GM21528 (cell line): ENCODE data around the gene SGTA.

Source experiments
- ATAC-seq: cut with Tn5 transposase; IDR thresholded peaks from one replicate; pipeline ENCODE4 v1.9.1; 2021; ENCODE audit warnings: mild to moderate bottlenecking, moderate library complexity; ENCODE audit not compliant: unreplicated experiment, low FRiP score

The SGTA gene

DNA sequence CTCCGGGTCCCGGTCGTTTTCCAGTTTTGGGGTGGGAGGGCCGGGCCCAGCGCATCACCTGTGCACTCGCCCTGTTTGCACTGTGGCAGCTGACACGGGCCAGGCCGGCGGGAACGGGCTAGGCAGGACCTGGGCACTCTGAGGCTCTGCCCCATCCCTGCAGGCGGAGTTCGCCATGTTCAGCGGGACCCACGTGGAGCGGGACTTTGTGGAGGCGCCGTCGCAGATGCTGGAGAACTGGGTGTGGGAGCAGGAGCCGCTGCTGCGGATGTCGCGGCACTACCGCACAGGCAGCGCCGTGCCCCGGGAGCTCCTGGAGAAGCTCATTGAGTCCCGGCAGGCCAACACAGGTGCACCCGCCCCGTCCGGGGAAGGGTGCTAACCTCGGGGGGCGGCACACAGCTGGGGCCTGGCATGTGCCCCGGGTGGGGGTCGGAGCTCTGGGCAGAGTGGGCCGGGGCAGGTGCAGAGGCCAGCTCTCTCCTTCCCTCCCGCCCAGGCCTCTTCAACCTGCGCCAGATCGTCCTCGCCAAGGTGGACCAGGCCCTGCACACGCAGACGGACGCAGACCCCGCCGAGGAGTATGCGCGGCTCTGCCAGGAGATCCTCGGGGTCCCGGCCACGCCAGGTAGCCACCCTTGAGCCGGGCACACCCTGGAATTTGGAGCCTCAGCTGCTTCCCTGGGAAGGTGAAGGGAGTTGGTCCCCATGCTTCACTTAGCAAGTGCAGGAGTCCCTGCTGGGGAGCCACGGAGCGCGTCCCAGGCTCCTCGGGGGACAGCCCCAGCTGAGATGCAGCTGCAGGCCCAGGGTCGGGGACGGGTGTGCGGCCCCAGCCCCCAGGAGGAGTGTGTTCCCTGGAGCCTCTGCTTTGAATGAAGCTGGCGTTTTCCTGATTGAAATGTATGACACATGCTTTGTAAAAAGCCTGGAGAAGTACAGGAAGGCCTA lies 27.3 kb upstream of the SGTA start:
- ATAC-seq = no peak

DNA sequence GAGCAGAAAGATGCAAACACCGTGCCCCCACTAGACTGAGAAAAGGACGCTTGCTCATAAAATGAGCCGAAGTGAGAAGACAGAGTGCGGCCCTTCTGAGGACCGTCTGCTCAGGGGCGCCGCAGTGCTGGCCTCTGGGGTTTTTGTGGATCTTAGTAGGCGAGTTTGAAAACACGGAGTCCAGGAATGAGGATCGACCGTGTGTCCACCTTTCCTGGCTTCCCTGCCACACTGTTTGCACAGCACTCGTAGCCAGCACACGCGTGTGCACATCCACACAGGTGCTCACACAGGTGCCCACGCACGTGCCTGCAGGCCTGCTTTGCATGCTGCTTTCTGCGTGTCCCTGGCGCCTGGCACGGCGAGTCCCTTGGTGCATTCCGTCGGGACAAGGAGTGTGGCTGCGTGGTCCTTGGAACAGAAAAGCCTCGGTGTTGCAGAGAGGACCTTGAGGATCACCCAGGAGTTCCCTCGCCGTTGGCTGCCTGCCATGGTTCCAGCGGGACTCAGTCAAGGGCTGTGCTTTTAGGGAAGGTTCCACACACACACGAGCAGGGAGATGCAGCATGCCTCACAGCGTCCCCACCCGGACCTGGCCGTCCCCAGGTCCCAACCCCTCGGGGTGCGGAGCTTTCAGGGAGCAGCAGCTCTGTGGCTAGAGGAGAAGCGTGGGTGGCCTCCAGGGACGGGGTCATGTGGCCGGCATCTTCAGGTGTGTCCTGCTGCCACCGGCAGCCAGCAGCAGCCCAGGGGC lies 26.5 kb upstream of the SGTA start:
- ATAC-seq = no peak

DNA sequence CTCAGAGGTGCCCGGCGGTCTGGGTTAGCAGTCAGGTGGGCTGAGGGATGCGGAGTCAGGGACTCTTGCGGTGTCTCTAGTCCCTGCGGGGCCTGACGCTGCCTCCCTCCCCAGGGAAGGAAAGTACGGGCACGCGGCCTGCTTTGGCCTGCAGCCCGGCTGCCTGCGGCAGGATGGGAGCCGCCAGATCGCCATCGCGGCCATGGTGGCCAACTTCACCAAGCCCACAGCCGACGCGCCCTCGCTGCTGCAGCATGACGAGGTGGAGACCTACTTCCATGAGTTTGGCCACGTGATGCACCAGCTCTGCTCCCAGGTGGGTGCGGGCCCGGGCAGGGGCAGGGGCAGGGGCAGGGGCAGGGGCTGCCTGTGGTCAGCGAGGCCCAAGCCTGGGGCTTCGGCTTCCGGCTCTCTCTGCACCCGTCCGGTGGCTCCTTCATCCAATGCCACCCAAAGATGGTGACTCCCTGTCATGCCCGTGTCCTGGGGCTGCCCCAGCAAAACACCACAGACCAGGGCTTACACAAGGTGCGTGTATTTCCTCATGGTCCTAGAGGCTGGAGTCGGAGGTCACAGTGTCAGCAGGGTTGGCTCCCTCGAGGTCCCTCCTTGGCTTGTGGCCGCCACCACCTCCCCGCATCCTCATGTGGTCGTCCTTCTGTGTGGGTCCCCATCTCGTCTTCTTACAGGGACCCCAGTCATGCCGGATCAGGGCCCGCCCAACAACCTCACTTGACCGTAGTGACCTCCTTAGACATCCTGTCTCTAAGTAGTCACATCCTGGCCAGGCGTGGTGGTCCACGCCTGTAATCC lies 25.3 kb upstream of the SGTA start:
- no peak for ATAC-seq

DNA sequence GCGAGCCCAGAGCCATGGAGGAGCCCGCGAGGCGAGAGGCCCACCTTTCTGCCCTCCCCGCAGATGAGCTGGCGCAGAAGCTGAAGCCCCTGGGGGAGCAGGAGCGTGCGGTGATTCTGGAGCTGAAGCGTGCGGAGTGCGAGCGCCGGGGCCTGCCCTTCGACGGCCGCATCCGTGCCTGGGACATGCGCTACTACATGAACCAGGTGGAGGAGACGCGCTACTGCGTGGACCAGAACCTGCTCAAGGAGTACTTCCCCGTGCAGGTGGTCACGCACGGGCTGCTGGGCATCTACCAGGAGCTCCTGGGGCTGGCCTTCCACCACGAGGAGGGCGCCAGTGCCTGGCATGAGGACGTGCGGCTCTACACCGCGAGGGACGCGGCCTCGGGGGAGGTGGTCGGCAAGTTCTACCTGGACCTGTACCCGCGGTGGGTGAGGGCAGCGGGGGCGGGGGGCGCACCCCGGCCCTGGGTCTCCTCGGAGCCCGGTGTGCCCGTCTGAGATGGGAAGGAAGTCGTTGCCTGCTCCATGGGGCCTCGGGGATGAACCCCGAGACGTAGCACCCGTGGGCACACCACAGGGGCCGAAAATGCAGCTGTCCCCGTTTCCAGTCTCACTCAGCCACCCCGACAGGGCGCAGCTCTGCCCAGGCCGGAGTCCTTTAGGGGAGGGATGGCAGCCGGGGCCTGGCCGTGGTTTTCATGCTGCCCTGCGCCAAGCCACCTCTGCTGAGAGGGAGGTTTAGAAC lies 24.5 kb upstream of the SGTA start:
- no peak for ATAC-seq

DNA sequence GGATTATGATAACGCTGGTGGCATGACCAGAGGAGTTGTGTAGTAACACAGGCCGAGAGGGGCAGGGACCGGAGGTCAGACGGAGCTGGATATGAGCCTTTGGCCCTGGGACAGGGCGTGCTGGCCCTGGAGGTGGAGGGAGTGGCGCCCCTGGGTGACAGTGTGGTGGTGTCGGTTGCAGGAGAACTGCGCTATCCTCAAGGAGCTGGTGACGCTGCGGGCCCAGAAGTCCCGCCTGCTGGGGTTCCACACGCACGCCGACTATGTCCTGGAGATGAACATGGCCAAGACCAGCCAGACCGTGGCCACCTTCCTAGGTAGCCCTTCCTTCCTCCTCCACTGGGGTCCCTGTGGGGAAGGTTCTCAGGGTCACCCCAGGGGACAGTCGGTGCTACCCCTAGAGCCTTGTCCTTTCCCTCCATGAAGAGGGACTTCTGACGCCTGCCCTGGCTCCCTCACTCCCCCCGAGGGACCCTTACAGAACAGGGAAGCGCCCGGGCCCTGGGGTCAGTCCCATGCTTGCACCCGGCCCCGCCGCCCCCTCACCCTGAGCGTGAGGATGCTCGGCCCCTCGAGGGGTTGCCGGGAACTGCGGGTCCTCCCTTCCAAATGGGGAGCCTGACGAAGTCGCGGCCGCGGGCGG lies 23.8 kb upstream of the SGTA start:
- no peak for ATAC-seq

DNA sequence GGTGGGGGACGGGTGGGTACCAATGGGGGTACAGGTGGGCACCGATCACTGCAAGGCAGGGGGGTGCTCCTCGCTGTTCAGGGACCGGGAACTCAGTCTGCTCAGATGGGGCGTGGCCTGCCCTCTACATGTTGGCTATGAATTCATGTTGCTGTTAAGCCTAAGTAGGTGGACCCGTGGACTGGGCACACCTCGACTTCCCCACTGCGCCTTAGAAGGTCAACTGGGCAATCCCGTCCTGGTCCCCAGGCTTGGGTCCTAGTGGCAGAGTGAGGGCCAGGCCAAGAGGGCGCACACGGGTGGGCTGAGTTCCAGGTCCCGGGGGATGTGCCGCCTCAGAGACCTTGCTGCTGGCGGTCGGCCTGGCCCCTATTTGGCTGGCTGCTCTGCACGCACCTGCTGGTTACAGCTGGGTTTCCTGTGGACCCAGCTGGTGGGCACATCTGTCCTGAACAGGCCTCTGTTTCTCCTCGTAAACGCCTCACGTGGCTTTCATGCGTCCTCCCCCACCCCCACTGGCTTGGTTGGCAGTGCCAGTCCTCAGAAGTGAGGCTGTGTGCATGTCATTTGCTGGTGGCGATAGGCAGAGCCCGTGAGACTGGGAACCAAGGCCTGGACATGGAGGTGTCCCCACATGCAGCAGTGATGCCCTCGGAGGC lies 23.0 kb upstream of the SGTA start:
- ATAC-seq = no peak

DNA sequence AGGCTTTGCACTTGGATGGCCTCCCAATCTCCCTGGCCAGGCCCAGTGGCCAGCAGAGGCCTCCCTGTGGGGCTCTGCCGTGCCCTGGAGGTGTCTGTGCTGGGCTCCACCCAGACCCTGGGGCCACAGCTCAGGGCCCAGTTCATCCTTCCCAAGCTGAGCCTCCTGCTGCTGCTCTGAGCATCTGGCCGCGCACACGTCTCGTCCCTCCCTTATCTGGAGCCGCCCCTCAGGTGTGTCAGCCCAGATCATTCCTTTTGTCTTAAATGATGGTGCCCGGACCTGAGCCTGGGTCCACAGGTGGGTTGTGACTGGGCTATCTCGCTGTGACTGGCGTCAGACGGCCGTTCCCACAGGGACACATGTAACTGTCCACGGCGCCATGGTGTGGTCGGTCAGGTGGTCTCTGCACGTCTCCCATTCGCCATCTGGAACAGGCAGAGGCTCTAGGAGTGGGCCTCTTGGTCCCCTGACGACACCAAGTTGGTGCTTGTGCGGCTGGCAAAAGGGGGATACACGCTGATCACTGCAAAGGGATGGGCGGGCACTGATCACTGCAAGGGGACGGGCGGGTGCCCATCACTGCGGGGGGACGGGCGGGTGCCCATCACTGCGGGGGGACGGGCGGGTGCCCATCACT lies 22.3 kb upstream of the SGTA start:
- no peak for ATAC-seq

DNA sequence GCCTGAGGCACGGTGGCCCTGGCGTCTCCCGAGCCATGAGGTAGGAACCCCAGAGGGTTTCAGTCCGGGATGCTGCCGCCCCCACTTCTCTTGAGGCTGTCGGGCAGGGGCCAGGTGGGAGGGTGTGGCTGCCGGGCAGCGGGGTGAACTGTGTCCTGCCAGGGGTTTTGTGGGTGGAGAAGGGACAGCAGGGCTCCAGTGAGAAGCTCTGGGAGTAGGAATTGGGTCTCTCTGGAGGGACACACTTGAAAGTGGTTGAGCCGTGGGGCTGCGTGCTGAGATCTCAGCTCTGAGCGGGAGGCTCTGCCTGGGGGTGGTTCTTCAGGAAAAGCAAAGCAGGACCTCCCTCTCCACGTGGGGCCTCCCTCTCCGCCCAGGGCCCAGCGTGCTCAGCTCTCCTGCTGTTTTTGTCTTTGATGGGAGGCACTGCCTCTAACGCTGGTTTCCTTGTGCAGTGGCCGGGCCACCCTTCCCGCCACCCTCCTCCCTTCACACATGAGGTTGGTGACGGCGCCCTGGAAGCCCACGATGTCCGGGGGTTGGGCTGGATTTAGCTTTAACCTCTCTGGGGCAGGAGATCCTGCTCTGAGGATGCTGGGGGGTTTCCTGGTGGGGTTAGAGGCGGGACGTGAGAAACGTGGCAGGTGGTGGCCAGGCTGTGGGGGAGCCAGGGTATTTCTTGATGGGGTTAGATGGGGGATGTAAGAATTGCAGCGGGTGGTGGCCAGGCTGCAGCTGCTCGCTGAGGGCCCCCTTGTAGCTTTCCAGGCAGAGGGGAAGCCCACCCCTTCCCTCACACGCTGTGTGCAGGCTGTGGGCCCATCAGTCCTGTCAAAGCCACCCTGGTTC lies 21.3 kb upstream of the SGTA start:
- ATAC-seq = no peak

DNA sequence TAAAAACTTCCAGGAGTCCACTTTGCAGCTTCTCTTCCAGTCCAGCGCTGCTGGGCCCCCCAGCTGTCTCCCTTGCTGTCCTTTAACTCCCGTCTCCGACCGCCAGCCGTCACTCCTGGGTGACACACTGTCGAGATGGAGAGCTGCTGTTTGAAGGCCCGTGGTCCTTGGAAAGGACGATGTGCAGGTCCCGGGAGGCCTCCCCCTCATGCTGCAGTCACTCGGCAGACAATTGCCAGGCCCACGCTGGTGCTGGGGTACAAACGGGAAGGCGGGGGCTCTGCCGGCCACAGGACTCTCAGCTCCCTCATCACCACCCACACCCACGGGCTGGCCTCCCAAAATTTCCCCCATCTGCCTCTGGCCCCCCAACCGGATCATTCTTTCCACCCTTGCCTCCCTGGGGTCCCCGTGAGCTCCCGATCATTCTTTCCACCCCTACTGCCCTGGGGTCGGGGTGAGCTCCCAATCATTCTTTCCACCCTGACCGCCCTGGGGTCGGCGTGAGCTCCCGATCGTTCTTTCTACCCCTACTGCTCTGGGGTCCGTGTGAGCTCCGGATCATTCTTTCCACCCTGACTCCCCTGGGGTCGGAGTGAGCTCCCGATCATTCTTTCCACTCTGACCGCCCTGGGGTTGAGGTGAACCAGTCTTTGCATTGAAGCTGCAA lies 20.5 kb upstream of the SGTA start:
- no peak for ATAC-seq

DNA sequence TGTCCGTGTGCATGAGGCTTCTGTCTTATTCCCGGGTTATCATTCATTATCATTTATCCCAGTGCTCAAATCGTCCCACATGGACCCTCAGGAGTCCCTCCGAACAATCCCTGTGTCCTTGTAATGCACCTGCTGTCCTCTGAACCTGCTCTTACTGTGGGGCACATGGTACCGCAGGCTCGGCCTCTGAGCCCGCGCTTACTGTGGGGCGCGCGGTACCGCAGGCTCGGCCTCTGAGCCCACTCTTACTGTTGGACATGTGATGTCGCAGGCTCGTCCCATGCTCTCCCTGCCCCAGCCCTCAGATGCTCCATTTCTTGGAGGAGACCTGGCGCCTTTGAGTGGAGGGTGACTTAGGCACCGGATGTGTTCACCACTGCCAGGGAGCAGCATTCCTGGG lies 19.8 kb upstream of the SGTA start:
- ATAC-seq = no peak

DNA sequence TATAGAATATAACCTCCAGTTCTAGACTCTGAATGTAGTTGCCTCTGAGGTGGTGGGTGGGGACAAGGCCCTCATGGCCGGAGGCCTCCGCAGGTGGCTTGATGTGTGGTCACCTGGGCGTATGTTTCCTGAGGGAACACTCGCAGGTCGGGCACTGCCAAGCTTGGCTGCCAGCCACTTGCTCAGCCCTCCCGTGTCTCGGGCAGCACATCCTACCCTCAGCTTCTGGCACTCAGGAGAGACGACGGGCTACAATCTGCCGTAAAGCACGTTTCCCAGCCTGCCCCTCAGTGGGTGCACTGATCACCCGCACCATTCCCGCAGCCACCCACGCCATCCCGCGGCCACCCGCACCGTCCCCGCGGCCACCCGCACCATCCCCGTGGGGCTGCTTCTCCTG lies 17.4 kb upstream of the SGTA start:
- ATAC-seq = no peak

DNA sequence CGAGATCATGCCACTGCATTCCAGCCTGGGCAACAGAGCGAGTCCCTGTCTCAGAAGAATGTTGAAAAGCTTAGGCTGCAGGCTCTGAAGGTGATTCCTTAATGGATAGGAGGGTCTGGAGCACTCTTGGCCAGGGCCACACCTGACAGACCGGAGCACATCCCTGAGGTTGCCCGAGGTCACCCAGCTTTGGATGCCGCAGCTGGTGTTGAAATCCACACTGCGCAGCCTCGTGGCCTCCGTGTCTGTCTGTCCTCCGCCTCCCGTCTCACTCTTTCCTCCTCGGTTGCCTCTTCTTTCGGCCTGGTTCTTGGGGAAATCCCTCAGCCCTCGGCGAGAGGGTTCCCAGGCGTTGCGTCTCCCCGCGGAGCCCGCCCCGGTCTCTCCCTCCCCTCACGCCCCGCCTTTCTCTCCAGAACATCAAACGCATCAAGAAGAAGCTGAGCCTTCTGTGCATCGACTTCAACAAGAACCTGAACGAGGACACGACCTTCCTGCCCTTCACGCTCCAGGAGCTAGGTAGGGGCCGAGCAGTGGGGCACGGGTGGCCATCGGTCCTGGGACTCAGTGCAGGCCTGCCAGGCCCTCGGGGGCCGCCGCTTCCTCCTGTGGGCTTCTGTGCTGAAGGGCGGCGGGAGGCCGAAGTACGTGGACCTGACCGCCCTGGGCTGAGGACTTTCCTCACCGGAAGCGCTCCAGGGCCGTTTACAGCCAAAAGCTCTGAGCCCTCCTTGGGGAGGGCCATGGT lies 16.4 kb upstream of the SGTA start:
- ATAC-seq = no peak

DNA sequence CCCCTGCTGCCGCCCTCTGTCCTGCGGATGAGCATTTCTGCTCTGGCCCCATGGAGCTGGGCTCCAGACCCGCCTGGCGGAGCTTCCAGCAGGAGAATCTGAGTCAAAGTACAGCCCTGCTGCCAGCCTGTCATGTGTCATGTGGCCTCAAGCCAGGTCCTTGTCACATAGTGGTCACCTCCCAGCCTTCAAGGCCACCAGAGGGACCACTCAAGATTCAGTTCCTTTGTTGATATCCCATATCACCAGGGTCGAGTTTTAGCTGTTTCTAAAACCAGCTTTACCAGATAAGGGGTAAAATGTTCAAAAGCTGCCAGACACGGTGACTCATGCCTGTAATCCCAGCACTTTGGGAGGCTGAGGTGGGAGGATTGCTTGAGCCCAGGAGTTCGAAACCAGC lies 15.7 kb upstream of the SGTA start:
- ATAC-seq = no peak

DNA sequence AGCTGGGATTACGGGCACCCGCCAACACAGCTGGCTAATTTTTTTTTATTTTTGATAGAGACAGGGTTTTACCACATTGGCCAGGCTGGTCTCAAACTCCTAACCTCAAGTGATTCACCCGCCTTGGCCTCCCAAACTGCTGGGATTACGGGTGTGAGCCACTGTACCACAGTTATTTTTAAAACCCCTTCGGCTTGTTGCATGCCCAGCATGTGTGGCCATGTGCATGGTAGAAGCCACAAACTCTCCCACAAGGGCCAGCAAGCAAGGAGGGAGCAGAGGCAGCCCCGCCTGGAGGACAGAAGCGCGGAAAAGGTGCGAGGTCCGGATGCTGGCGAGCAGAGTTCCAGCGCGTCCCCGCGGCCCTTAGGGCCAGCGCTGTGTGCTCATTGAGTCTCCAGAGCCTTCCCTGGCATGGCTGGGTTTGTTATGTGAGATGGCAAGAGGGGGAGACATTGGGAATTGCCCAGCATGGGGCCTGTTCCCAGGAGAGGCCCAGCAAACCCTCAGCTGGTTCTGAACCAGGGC lies 15.1 kb upstream of the SGTA start:
- no peak for ATAC-seq

DNA sequence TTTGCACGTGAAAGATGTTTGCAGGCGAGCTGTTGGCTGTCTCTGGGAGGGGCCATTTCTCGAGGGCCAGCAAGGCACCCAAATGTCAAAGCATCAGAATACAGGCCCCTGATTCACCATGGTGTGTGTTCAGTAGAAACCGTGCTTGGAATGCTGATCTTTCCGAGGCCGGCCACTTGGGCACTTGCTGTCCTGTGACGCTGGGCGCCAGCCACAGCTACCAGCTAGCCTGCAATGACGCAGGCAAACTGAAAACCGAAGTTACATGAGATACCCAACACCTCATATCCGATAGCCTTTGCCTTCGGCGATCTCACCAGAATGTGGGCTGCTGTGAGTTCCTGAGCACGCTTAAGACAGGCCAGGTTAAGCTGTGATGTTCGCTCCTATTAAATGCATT lies 14.2 kb upstream of the SGTA start:
- no peak for ATAC-seq

DNA sequence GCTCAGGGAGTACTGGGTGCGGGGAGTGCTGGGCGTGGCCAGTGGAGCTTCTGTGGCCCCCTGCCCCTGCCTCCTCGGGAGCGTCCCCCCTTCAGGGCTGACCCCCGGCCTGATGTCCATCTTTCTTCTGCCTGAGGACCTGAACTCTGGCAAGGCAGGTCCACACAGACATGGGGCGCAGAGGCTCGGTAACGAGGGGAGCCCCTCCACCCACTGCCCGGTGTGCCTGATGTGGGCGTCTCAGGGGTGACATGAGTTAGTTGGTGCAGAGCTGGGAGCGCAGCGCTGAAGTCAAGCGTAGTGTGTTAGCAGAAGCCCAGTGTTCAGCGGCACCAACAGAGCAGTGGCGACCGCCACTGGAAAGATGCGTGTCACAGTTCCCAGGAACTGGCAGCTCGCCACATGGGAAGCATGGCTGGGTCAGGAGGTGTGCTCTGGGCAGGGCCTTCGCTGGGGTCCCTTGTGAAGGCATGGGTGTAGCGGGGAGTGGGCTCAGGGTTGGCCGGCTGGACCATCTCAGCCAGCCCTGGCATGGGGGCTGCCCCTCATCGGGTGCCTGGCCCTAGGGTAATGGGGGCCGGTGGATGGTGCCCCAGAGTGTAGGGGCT lies 13.7 kb upstream of the SGTA start:
- no peak for ATAC-seq
